ENCODE results near the gene CSRP1. TPM values are rescaled to one million over a fixed set of nuclear protein-coding genes. Genes with fewer than 3 reads are reported as not detected.

Gene CSRP1
- total RNA-seq, 1 experiment from 2014 or later = 14.3 TPM

GRCh38 chr1:201468844-201469644 lies 37.9 kb downstream of the CSRP1 start, which contains the start of gene PHLDA3 (continued):
- no peak; the same call in 1 of the 2 replicates for TF ChIP-seq SMAD3 (CRISPR knock-in tag; IDR thresholded peaks at IDR 0.05; ENCODE audit: borderline replicate concordance)
- TF ChIP-seq ZNF423 (CRISPR knock-in tag; IDR thresholded peaks at IDR 0.05) = peak; percentile 94
- TF ChIP-seq TP53 (CRISPR knock-in tag; IDR thresholded peaks at IDR 0.05) = peak; percentile 97
- no peak for TF ChIP-seq RORB (CRISPR knock-in tag; IDR thresholded peaks at IDR 0.05)
- TF ChIP-seq ZNF219 (CRISPR knock-in tag; IDR thresholded peaks at IDR 0.05; ENCODE audit: borderline replicate concordance) = no peak; the same call in 1 of the 2 replicates
- TF ChIP-seq ZNF138 (CRISPR knock-in tag; conservative IDR thresholded peaks at IDR 0.05) = no peak
- no peak for TF ChIP-seq MYBL2 (CRISPR knock-in tag; IDR thresholded peaks at IDR 0.05)
- no peak for TF ChIP-seq IRF2 (CRISPR knock-in tag; IDR thresholded peaks at IDR 0.05; ENCODE audit: borderline replicate concordance, low read depth)
- TF ChIP-seq, protein P1, sequence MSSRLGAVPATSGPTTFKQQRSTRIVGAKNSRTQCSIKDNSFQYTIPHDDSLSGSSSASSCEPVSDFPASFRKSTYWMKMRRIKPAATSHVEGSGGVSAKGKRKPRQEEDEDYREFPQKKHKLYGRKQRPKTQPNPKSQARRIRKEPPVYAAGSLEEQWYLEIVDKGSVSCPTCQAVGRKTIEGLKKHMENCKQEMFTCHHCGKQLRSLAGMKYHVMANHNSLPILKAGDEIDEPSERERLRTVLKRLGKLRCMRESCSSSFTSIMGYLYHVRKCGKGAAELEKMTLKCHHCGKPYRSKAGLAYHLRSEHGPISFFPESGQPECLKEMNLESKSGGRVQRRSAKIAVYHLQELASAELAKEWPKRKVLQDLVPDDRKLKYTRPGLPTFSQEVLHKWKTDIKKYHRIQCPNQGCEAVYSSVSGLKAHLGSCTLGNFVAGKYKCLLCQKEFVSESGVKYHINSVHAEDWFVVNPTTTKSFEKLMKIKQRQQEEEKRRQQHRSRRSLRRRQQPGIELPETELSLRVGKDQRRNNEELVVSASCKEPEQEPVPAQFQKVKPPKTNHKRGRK (CRISPR knock-in tag; IDR thresholded peaks at IDR 0.05; ENCODE audit: borderline replicate concordance) = no peak
- TF ChIP-seq, protein P2, sequence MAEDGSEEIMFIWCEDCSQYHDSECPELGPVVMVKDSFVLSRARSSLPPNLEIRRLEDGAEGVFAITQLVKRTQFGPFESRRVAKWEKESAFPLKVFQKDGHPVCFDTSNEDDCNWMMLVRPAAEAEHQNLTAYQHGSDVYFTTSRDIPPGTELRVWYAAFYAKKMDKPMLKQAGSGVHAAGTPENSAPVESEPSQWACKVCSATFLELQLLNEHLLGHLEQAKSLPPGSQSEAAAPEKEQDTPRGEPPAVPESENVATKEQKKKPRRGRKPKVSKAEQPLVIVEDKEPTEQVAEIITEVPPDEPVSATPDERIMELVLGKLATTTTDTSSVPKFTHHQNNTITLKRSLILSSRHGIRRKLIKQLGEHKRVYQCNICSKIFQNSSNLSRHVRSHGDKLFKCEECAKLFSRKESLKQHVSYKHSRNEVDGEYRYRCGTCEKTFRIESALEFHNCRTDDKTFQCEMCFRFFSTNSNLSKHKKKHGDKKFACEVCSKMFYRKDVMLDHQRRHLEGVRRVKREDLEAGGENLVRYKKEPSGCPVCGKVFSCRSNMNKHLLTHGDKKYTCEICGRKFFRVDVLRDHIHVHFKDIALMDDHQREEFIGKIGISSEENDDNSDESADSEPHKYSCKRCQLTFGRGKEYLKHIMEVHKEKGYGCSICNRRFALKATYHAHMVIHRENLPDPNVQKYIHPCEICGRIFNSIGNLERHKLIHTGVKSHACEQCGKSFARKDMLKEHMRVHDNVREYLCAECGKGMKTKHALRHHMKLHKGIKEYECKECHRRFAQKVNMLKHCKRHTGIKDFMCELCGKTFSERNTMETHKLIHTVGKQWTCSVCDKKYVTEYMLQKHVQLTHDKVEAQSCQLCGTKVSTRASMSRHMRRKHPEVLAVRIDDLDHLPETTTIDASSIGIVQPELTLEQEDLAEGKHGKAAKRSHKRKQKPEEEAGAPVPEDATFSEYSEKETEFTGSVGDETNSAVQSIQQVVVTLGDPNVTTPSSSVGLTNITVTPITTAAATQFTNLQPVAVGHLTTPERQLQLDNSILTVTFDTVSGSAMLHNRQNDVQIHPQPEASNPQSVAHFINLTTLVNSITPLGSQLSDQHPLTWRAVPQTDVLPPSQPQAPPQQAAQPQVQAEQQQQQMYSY (CRISPR knock-in tag; IDR thresholded peaks at IDR 0.05) = no peak
- TF ChIP-seq CREM (CRISPR knock-in tag; IDR thresholded peaks at IDR 0.05) = no peak
- no peak for TF ChIP-seq CBFB (CRISPR knock-in tag; IDR thresholded peaks at IDR 0.05; ENCODE audit: low read depth)
- no peak for TF ChIP-seq AR (CRISPR knock-in tag; IDR thresholded peaks at IDR 0.05)
- TF ChIP-seq, protein P3, sequence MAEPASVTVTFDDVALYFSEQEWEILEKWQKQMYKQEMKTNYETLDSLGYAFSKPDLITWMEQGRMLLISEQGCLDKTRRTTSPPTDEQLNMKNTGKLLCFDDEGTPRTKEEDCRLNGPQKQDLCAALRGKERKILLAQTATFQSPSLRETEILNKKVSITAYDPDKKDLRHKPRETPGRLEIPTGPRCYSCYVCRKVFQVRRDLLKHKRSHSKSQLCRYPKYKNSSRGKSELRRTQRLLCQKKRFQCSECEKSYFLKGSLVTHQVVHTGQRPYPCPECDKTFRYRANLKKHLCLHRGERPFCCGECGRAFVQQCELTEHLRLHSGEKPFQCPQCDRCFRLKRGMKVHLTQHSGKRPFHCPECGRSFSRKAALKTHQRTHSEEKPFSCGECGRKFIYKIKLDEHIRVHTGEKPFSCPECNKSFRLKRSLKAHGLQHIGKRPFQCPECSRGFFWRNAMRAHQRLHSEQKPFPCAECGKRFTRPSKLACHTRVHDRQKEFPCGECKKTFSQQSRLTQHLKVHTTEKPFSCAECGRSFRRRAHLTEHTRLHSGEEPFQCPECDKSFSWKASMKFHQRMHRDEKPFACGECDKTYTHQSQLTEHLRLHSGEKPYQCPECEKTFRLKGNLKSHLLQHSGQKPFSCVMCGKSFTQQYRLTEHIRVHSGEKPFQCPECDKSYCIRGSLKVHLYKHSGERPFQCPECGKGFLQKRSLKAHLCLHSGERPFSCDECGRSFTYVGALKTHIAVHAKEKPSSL (CRISPR knock-in tag; conservative IDR thresholded peaks at IDR 0.05) = no peak
- TF ChIP-seq MLX (CRISPR knock-in tag; IDR thresholded peaks at IDR 0.05) = no peak
- TF ChIP-seq RELA (CRISPR knock-in tag; IDR thresholded peaks at IDR 0.05; ENCODE audit: borderline replicate concordance) = no peak
- peak; percentile 77; the same call in 1 of the 2 replicates for TF ChIP-seq TEAD1 (CRISPR knock-in tag; IDR thresholded peaks at IDR 0.05)
- no peak for TF ChIP-seq HMGA2 (CRISPR knock-in tag; IDR thresholded peaks at IDR 0.05)
- no peak for TF ChIP-seq MXD4 (CRISPR knock-in tag; IDR thresholded peaks at IDR 0.05; ENCODE audit: borderline replicate concordance)
- TF ChIP-seq GTF2I (CRISPR knock-in tag; conservative IDR thresholded peaks at IDR 0.05) = no peak
- TF ChIP-seq, protein P4, sequence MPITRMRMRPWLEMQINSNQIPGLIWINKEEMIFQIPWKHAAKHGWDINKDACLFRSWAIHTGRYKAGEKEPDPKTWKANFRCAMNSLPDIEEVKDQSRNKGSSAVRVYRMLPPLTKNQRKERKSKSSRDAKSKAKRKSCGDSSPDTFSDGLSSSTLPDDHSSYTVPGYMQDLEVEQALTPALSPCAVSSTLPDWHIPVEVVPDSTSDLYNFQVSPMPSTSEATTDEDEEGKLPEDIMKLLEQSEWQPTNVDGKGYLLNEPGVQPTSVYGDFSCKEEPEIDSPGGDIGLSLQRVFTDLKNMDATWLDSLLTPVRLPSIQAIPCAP (CRISPR knock-in tag; IDR thresholded peaks at IDR 0.05) = peak; percentile 63; the same call in 1 of the 2 replicates
- TF ChIP-seq, protein P5, sequence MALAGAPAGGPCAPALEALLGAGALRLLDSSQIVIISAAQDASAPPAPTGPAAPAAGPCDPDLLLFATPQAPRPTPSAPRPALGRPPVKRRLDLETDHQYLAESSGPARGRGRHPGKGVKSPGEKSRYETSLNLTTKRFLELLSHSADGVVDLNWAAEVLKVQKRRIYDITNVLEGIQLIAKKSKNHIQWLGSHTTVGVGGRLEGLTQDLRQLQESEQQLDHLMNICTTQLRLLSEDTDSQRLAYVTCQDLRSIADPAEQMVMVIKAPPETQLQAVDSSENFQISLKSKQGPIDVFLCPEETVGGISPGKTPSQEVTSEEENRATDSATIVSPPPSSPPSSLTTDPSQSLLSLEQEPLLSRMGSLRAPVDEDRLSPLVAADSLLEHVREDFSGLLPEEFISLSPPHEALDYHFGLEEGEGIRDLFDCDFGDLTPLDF (CRISPR knock-in tag; IDR thresholded peaks at IDR 0.05) = 0 out of 2 replicates have a peak, but pooled peaks have one; percentile 36
- no peak for TF ChIP-seq SOX15 (CRISPR knock-in tag; IDR thresholded peaks at IDR 0.05)
